Activated CD8-positive, alpha-beta T cell treated with anti-CD3 and anti-CD28 coated beads for 36 hours (primary cell): Measurements from ENCODE around the gene DNAH3. TPM values are rescaled to one million over a fixed set of nuclear protein-coding genes. Genes with fewer than 3 reads are reported as not detected.
A peak's percentile ranks its signal among the peaks of the same experiment; 100 is the strongest.

Experiments
- ATAC-seq: fragments of 200-7000 bp; cut with Tn5 transposase; one replicate; pipeline ENCODE4 v1.10.0; 2021; ENCODE audit warnings: mild to moderate bottlenecking, moderate library complexity
- CTCF ChIA-PET: fragments of 350-600 bp; sonication (Branson Sonifier 250); formaldehyde crosslinking; loops from one replicate; lab custom pipeline; 2021; ENCODE audit warnings: antibody characterized with exemption; lab: Charles Lee
- POLR2A ChIA-PET: fragments of 350-600 bp; sonication (Branson Sonifier 250); formaldehyde crosslinking; loops from one replicate; lab custom pipeline; 2021; ENCODE audit warnings: antibody characterized with exemption; lab: Charles Lee
- DNase-seq: peaks from one replicate; pipeline ENCODE4 v3.0.0-alpha.2; 2020
- H3K27ac Mint-ChIP-seq: one replicate; pipeline ENCODE4 v1.8.0; 2021; ENCODE audit warnings: mild to moderate bottlenecking, mixed read lengths
- H3K27me3 Mint-ChIP-seq: one replicate; pipeline ENCODE4 v1.8.0; 2021; ENCODE audit warnings: mixed read lengths
- H3K36me3 Mint-ChIP-seq: one replicate; pipeline ENCODE4 v1.8.0; 2021; ENCODE audit warnings: low read depth, mixed read lengths
- H3K4me1 Mint-ChIP-seq: one replicate; pipeline ENCODE4 v1.8.0; 2021; ENCODE audit warnings: low read depth, mixed read lengths
- H3K4me3 Mint-ChIP-seq: one replicate; pipeline ENCODE4 v1.8.0; 2021; ENCODE audit warnings: mild to moderate bottlenecking, moderate library complexity, mixed read lengths
- H3K9me3 Mint-ChIP-seq: one replicate; pipeline ENCODE4 v1.8.0; 2021; ENCODE audit warnings: mixed read lengths
- CTCF ChIP-seq: fragments of 200-600 bp; IDR thresholded peaks from one replicate; pipeline ENCODE4 v1.8.0; 2022; ENCODE audit warnings: antibody characterized with exemption, mild to moderate bottlenecking
- intact Hi-C: fragments of 100-400 bp; cut with micrococcal nuclease; formaldehyde crosslinking; loops from one replicate; pipeline ENCODE4 v1.10.0; 2022
- total RNA-seq, 2 experiments: library from RNA; stranded (reverse); gene quantifications; one replicate each; pipeline ENCODE4 v1.2.3, GENCODE V29; 2021

The DNAH3 gene
- total RNA-seq, 2 experiments from 2014 or later, result 0.02 TPM; not detected in 1

GRCh38 chr16:21083729-21084268 is 66.8 kb downstream of the DNAH3 start:
- Mint-ChIP-seq H3K9me3 (no peaks in the 10 kb centered on the region), H3K36me3 (no peaks in the 10 kb centered on the region), H3K4me1 (no peaks in the 10 kb centered on the region), H3K4me3 (no peak overlapping the region), H3K27me3 (no peaks in the 10 kb centered on the region), H3K27ac (no peak overlapping the region)
- ATAC-seq (peak; percentile 76), DNase-seq (peak; percentile 65)
- peak; percentile 76 for TF ChIP-seq CTCF
- CTCF ChIA-PET, result interaction anchor here (0.5 to 2.8 kb wide), 12 partner anchors 11 to 299 kb away, joined by 3 to 30 read pairs (median 4); no protein-coding TSS in a partner anchor
- POLR2A ChIA-PET, result no interaction called here
- intact Hi-C loops, result loop anchor here (10.0 kb wide), 1 partner anchor 239 kb away; no protein-coding TSS in a partner anchor

- H3K27ac Mint-ChIP-seq, result no peak overlapping the region
- H3K4me1 Mint-ChIP-seq, result no peaks in the 10 kb centered on the region
- no peak for ATAC-seq
- no peaks in the 10 kb centered on the region for H3K27me3 Mint-ChIP-seq
- CTCF ChIA-PET, result interaction anchor here (1.1 kb wide), 2 partner anchors 9 to 232 kb away, joined by 3 to 4 read pairs; no protein-coding TSS in a partner anchor
- no peak for DNase-seq
- POLR2A ChIA-PET, result interaction anchor here (1.2 kb wide), 1 partner anchor 255 kb away, joined by 3 read pairs; no protein-coding TSS in a partner anchor
- no peak for TF ChIP-seq CTCF
- H3K9me3 Mint-ChIP-seq, result no peaks in the 10 kb centered on the region
- intact Hi-C loops, result loop anchor here (10.0 kb wide), 1 partner anchor 237 kb away; no protein-coding TSS in a partner anchor
- H3K36me3 Mint-ChIP-seq, result no peaks in the 10 kb centered on the region
- no peak overlapping the region for H3K4me3 Mint-ChIP-seq
Observed at GRCh38 chr16:21081329-21081728, 69.3 kb downstream of the DNAH3 start.

GRCh38 chr16:21078563-21078962 is 72.1 kb downstream of the DNAH3 start:
- H3K36me3 Mint-ChIP-seq, result no peaks in the 10 kb centered on the region
- DNase-seq, result no peak
- ChIA-PET CTCF (no interaction called here), POLR2A (interaction anchor here (0.6 kb wide), 1 partner anchor 179 kb away, joined by 3 read pairs; no protein-coding TSS in a partner anchor)
- intact Hi-C loops, result no loop called here
- no peak for TF ChIP-seq CTCF
- no peak overlapping the region for H3K4me3 Mint-ChIP-seq
- H3K4me1 Mint-ChIP-seq, result no peaks in the 10 kb centered on the region
- H3K27ac Mint-ChIP-seq, result no peak overlapping the region
- H3K9me3 Mint-ChIP-seq, result no peaks in the 10 kb centered on the region
- ATAC-seq, result no peak
- no peaks in the 10 kb centered on the region for H3K27me3 Mint-ChIP-seq

GRCh38 chr16:21076186-21076883 is 74.3 kb downstream of the DNAH3 start:
- no peaks in the 10 kb centered on the region for H3K9me3 Mint-ChIP-seq
- H3K4me3 Mint-ChIP-seq, result no peak overlapping the region
- POLR2A ChIA-PET, result no interaction called here
- H3K36me3 Mint-ChIP-seq, result no peaks in the 10 kb centered on the region
- H3K27me3 Mint-ChIP-seq, result no peaks in the 10 kb centered on the region
- no peak for TF ChIP-seq CTCF
- no peak for DNase-seq
- intact Hi-C loops, result no loop called here
- no peak for ATAC-seq
- no peak overlapping the region for H3K27ac Mint-ChIP-seq
- CTCF ChIA-PET, result no interaction called here
- H3K4me1 Mint-ChIP-seq, result no peaks in the 10 kb centered on the region

- ATAC-seq (no peak), DNase-seq (no peak)
- intact Hi-C loops, result no loop called here
- Mint-ChIP-seq H3K36me3 (no peaks in the 10 kb centered on the region), H3K27ac (no peak overlapping the region), H3K4me1 (no peaks in the 10 kb centered on the region), H3K9me3 (no peaks in the 10 kb centered on the region), H3K4me3 (no peak overlapping the region), H3K27me3 (no peaks in the 10 kb centered on the region)
- no peak for TF ChIP-seq CTCF
- POLR2A ChIA-PET, result interaction anchor here (0.7 kb wide), 1 partner anchor 1713 kb away, joined by 3 read pairs; no protein-coding TSS in a partner anchor
- CTCF ChIA-PET, result no interaction called here
Observed at GRCh38 chr16:21075252-21075651, 75.4 kb downstream of the DNAH3 start.
